Fibroblast of mammary gland (primary cell): ENCODE results near the gene LTO1.
A peak's percentile ranks its signal among the peaks of the same experiment; 100 is the strongest.
"Not testable (repeated sequence)": the region's sequence is repeated elsewhere in the genome, so short reads cannot be mapped to it uniquely, and the experiment has no call there.

Experiments
- DNase-seq: peaks from one replicate; pipeline ENCODE4 v3.0.0-alpha.2; 2010; ENCODE audit warnings: low read depth
- H3K4me3 ChIP-seq: 2 replicates; pipeline ENCODE4 v1.5.1; 2011; ENCODE audit warnings: low read depth, mild to moderate bottlenecking, low read length, moderate library complexity; ENCODE audit not compliant: control insufficient read depth
- CTCF ChIP-seq: conservative IDR thresholded peaks from 2 replicates; pipeline ENCODE4 v1.5.1; 2011; ENCODE audit warnings: low read depth, low read length, inconsistent platforms; ENCODE audit not compliant: control insufficient read depth, insufficient read depth

The LTO1 gene

DNA sequence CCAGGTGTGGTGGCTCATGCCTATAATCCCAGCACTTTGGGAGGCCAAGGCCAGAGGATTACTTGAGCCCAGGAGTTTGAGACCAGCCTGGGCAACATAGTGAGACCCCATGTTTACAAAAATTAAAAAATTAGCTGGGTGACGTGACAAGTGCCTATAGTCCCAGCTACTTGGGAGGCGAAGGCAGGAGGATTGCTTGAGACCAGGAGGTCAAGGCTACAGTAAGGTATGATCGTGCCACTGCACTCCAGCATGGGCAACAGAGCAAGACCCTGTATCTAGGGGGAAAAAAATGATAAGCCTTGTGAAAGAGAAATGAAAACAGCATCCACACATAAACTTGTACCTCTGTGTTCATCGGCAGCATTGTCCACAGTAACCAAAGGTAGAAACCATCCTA lies 42.3 kb downstream of the LTO1 start:
- DNase-seq, result no peak
- H3K4me3 ChIP-seq, result no peak overlapping the region
- no peak for TF ChIP-seq CTCF

DNA sequence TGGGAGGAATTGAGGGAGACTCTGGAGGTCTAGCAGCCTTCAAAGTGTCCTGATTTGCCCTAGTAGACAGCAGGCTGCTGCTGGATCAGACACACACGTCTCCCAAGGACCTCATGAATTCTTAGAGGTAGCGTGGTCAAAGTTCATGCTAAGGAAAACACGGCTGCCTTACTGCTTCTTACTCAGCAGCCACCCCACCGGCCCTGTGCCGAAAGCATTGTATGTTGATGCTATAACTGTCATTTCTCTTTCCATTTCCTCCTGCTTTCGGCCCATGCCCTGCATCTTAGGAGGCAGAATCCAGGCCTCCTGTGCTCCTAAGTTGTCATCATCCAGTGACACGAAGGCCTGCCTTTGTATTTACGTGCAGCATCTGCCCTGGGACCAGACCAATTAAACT lies 44.7 kb downstream of the LTO1 start:
- H3K4me3 ChIP-seq, result no peak overlapping the region
- TF ChIP-seq CTCF, result no peak
- no peak for DNase-seq

DNA sequence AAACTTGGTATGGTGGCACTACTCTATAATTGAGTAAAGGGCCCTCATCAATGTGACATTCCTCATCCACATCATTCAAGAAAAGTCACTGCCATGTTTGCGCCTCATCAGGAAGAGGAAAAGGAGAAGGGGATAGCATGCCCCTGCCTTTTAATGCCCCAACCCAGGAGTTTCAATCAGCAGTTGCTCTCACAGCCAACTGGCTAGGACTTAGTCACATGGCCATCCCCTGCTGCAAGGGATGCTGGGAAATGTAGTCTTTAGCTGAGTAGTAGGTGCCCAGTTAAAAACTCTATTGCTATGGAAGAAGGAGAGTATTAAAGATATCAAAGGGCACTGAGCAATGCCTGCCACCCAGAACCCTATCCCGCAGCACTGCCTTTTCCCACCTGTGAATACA lies 45.1 kb downstream of the LTO1 start:
- peak; percentile 40 for DNase-seq
- H3K4me3 ChIP-seq, result no peak overlapping the region
- TF ChIP-seq CTCF, result no peak

GRCh38 chr11:69627551-69627950 lies 47.6 kb downstream of the LTO1 start:
- no peak for TF ChIP-seq CTCF
- no peak for DNase-seq
- H3K4me3 ChIP-seq, result no peak overlapping the region

DNA sequence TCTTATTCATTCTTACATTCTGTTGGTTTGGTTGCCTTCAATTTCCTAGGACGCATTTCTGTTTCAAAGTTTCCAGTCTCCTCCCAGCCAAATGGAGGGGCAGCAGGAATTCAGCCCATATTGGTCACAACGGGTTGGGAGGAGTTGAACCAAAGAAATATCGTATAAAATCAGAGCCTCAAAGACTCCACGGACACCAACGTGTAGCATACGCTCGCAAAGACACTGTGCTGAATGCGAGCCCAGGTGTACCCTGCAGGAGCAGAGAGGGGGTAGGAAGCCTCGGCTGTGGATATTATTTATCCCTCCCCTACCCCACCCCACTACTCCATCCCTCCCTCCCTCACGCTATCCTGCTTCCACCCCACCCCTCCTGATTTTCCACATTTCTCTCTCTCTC lies 49.7 kb downstream of the LTO1 start:
- TF ChIP-seq CTCF, result no peak
- H3K4me3 ChIP-seq, result no peak overlapping the region
- DNase-seq, result no peak

DNA sequence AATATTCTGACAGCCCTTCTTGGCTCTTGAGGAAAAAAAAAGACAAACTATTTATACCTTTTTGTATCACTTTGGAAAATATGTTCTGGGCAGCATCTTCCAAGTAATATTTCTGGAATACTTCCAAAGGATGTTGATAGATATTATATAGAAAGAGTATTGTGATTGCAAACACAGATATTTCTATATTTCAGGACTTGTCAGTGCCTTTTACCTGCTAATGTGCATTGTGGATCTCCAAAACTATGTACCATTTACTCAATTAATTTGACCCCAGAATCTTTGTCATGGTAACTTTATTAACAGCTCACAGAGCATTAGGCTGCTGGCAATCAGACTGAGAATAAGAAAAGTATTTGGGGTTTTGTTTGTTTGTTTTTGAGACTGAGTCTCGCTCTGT lies 50.9 kb downstream of the LTO1 start:
- DNase-seq, result no peak
- no peak overlapping the region for H3K4me3 ChIP-seq
- no peak for TF ChIP-seq CTCF

GRCh38 chr11:69622097-69622681 lies 53.0 kb downstream of the LTO1 start:
- not testable (repeated sequence) for DNase-seq, H3K4me3 ChIP-seq
